HG02973 (cell line): Measurements from ENCODE around the gene TMED6.
"Not testable (repeated sequence)": the region's sequence is repeated elsewhere in the genome, so short reads cannot be mapped to it uniquely, and the experiment has no call there.

Experiments used
- ATAC-seq: cut with Tn5 transposase; IDR thresholded peaks from one replicate; pipeline ENCODE4 v1.9.1; 2021; ENCODE audit warnings: moderate library complexity; ENCODE audit not compliant: unreplicated experiment

TMED6 gene

DNA sequence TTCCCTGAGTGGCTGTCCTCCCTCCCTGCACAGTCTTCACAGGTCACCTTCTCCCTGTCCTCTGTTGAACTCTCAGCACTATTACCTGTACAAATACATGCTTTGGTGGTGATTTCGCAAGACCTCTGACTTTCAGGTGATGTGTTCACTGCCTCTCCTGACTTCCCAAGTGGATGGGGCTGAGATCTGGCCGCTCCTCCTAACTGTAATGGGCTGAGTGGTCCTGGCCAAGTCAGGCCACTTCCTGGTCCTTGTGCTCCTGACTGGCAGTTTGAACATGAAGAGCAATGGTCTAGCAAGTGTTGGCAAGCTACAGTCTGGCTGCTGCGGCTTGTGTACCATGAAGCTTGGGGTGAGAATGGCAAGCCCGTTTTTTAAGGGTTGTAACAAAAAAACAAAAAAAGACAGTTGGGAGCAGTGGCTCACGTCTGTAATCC, 11.7 kb upstream of the TMED6 start:
- no peak for ATAC-seq

DNA sequence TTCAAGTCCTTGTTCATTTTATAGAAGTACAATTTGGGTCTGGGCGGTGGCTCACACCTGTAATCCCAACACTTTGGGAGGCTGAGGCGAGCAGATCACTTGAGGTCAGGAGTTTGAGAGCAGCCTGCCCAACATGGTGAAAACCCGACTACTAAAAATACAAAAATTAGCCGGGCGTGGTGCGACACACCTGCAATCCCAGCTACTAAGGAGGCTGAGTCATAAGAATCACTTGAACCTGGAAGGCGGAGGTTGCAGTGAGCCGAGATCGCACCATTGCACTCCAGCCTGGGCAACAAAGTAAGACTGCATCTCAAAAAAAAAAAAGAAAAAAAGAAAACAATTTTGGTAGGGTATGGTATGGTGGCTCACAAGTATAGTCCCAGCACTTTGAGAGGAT, 8.5 kb upstream of the TMED6 start:
- not testable (repeated sequence) for ATAC-seq

DNA sequence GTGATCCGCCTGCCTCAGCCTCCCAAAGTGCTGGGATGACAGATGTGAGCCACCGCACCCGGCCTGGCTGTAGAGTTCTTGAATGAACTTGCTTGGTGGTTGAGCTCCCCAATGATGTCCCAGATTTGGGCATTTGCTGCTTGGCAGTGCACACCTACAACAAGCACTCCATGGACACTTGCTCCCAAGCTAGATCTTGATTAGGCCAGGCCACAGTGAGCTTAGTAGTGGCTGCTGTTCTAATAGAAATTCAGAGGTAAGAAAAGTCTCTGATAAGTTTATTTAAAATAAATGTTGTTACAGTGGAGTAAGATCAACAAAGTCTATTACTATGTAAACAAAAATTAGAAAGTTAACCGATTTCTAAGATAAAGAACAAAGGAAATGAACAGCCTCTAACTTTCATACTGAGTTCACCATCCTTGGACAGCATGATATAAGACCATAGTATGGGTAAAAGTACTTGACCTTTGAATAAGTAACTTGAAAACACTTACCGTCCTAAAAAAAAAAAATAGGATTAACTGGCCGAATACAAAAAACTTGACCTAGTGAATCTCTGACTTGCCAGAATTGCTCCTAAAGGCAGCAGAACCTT, 951 bp downstream of the TMED6 start:
- no peak for ATAC-seq

DNA sequence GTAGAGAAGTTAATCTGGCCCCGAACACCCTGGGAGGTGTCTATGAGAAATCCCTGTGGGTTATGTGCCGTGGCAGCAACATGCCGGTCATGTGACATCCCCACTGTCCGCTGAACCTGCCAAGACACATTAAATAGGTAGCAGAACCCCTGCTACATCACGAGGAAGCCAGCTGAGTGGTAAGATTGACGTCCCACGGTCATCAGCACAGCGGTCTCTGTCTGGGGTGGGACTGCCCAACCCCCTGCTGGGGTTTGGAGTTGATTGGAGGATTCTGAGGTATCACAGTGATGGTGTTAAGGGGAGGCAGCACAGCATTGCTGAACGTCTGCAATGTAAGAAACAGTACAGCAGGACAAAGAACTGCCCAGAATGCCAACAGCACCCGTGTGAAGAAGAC, 2.0 kb downstream of the TMED6 start:
- ATAC-seq: no peak

DNA sequence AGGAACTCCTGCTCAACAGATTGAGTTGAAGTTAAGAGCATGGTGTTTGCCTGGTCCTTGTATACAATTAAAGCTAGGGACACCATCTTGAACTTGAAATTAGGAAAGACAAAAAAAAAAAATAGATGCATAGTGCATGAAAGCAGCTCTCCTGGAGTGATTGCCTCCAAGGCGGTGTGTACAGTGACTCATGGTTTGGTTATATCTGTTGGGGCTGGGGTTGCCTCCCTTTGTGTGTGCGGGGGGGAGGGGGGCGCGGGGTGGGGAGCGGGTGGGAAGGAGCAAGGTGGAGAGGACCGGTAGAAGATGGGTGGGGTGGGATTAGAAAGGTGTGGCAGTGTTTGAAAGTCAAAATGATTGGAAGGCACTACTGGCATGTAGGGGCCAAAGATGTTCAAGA, 3.4 kb downstream of the TMED6 start:
- no peak for ATAC-seq

DNA sequence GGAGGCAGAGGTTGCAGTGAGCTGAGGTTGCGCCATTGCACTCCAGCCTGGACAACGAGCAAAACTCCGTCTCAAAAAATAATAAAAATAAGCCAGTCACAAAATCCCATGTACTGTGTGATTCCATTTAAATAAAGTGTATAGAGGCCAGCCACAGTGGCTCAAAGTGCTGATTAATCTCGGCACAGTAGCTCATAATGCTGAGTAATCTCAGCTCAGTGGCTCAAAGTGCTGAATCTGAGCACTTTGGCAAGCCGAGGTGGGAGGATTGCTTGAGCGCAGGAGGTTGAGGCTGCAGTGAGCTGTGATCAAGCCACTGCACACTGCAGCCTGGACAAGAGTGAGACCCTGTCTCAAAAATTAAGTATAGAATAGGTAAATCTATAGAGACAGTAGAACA, 4.9 kb downstream of the TMED6 start:
- no peak for ATAC-seq

DNA sequence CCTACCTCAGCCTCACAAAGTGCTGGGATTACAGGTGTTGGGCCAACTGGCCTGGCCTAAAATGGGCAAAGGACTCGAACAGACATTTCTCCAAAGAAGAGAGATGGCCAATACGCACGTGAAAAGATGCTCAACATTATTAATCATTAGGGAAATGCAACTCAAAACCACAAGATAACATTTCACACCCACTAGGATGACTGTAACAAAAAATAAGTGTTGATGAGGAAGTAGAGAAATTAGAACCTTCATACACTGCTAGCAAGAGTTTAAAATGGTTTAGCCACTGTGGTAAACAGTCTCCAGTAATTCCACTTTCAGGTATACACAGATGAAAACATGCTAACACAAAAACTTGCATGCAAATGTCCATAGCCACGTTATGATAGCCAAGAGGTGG, 5.7 kb downstream of the TMED6 start:
- ATAC-seq: no peak

DNA sequence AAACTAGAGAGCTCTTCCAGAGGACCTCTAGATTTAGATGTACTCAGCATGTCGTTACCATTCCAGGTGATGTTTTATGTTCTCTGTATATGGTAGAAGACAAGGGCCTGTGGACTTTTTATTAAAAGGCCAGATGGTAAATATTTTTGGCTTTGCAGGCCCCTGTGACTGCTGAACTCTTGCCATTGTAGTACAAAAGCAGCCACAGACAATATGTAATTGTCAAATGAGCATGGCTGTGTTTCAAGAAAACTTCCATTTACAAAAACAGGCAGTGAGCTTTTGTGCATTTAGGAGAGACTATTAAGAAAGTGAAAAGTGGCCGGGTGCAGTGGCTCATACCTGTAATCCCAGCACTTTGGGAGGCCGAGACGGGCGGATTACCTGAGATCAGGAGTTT, 7.4 kb downstream of the TMED6 start:
- ATAC-seq: no peak

DNA sequence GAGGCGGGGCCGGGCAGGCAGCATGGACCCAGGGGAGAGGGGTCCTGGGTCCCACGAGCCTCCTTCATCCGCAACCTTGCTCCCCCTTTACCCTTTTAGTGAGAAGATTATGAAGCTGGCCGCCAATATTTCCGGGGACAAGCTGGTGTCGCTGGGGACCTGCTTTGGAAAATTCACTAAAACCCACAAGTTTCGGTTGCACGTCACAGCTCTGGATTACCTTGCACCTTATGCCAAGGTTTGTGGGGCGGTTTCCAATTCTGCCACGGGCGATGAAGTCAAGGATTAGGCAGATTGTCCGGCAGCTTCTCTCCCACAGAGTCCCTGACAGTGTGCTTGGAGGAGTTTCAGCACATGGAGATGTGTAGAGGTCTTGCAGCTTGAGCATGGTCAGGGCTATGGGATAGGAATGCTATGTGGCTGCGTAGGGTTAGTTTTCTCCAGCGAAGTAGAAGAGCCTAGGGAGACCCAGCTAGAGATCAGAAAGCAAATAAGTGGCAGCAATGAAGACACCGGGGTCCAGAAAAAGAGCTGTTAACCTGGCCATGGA, 11.4 kb downstream of the TMED6 start:
- ATAC-seq: no peak

DNA sequence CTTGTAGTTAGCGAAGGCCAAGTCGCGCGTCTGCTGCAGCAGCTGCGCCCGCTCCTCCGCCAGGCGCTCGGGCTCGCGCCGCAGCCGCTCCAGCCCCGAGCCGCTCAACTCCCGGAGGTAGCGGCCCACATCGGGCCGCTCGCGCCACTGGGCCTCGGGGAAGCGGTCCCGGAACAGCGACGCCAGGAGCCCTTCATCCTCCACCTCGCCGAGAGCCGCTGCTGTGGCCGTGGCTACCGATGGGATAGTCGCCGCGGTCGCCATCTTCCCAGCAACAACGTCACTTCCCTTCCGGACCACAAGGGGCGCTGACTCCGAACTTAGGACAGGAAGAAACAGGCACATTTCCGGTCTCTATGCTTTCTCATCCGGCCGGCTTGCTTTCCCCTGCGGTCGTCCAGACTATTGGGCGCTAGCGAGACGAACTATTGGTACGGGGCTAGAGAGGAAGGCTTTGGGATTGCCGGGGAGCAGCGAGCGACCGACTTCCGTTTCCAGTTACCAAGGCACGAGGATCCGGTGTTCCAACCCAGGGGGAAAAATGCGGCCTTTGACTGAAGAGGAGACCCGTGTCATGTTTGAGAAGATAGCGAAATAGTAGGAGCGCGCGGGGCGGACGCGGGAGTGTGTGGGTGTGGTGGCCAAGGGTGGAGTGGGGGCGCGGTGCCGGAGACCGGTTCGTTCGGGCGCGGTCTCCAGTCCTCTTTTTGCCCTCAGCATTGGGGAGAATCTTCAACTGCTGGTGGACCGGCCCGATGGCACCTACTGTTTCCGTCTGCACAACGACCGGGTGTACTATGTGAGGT, 12.1 kb downstream of the TMED6 start, which contains the start of the genes COG8 and NIP7:
Gene COG8, minus strand, starts transcription at position 276 of the 806 bp plus-strand sequence. Its CDS starts 12 bp downstream, at position 264.
Gene NIP7, plus strand, starts transcription at position 484 of the 806 bp plus-strand sequence. Its CDS starts 58 bp downstream, at position 542.
- peak; percentile 81 for ATAC-seq

DNA sequence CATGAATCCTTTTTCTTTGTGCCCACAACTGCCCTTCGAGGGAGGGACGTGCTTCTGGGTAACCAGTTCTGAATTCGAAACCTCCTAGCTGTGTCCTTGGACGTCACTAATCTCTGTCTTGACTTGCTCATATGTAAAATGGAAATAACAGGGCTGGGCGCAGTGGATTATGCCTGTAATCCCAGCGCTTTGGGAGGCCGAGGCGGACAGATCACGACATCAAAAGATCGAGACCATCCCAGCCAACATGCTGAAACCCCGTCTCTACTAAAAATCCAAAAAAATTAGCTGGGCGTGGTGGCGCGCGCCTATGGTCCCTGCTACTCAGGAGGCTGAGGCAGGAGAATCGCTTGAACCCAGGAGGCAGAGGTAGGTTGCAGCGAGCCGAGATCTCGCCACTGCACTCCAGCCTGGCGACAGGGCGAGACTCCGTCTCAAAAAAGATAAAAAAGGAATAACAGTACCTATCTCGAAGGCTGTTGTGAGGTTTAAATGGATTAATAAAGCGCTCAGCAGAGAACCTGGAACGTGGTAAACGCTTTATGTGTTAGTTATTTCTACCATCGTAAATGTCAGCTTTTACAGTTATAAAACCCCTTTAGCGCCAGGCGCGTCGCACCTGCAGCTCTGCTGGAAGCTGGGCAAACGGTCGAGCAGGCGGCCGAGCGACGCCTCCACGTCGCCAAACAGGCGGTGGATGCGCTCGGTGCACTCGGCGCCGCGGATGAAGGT, 12.9 kb downstream of the TMED6 start:
- ATAC-seq: no peak

DNA sequence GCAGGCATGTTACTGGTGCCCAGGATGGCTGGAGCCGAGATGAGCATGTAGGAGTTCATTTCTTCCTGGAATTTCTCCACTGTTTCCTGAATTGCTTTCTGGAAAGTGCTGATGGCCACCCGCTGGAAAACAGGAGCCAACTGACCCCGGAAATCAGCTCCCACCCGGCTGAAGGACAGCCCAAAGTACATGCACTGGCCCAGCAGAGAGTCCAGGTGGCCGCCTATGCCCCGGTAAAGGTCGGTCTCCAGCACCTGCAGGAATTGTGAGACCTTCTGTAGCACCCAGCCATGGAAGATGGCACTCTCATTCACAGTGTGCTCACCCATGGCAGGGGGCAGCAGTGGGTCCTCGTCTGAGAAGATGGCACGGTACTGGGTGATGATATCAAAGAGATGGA, 16.9 kb downstream of the TMED6 start:
- no peak for ATAC-seq

DNA sequence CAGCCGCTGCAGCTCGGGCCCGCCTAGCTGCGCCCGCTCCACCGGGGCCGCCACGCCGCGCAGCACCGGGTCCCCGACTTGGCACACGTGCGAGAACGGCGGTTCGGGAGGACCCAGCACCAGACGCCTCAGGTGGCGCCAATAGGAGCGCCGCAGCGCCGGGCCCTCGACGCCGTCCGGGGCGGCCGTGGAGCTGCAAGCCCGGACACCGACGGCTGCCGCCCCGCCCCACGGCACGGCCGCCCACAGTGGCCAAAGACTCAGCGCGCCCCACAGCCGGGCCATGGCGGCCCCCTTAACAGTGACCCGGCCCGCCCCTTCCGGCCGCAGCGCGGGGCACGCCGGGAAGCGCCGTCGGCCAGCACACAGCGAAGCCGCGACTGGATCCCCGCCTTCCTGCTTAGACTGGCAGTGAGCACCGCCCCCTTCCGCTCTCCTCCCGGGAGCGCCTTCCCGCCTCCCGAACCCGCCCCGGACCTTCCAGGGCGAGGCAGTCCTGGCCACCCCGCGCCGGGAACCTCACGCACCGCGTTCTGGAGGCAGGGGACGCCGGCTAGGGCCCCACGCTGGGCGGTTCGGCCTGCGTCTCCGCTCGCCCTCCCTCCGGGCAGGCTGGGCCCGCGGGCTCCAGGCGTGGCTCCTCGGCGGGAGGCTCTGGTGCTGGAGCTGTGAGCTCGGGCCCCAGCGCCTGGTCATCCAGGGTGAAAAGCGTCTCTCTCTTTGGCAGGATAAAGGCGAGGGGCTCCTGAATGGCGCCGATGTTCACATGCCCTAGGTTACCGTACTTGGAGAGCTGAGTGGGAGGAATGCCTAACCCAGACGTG, 21.1 kb downstream of the TMED6 start, which contains the start of gene PDF:
Gene PDF, minus strand, starts transcription at position 303 of the 824 bp plus-strand sequence. Its CDS starts 18 bp downstream, at position 285.
- peak; percentile 83 for ATAC-seq

DNA sequence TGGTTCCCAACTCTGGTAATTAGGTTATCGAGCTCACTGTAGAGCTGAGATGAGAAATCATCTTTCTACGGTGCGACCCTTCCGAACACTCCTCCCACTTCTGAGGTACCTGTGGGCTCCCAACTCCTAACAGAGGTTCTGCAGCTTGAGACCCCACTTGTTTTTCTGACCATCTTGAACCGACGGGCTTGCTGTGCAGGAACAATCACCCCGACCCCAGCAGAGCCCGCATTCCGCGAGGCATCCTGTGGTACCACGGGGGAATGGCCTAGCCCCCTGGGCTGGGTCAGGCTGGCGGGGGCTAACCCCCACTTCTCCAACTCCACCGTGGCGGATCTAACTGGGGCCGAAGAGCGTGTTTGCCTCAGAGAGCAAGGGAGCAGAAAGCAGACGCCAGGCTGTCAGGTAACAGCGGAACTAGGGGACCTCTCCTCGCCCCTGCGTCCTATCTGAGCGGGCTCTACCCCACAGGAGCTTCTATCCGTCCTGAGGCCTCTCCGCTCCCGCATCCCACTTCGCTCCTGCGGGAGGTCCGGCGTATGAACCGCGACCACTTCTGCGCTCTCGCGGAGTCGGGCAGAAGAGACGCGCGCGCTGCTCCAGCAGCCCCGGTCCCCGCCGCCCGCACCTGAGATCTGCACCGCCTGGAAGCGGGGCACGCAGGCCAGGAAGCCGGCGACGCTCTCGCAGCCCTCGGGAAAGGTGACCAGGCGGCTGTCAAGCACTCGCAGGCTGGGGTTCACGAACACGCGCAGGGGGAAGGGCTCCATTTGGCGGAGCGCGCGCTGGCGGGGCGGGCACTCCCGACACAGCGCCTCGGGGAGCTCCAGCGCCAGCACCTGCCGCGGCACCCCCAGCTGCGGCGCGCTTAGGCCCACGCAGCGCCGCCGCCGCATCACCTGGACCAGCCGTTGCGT, 22.0 kb downstream of the TMED6 start:
- peak; percentile 31 for ATAC-seq

DNA sequence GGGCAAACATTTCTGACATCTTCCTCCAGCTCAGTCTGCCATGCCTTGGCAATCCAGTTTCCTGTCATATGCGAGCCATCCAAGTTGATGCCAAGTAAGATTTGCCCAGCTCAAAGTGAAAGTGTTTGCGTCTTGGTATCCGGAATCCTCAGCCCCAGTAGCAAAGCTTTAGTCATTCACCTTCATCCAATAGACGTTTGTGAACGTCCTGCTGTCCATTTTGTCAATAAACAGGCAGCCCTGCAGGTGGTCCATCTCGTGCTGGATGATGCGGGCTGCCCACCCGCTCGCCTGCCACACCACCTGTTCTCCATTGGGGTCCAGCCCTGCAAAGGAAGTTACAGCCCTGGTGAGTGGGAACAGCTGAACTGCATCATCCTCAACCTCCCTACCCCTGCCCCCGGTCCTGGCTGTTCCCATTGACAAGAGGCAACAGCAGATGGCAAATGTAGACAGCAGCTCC, 22.7 kb downstream of the TMED6 start:
- no peak for ATAC-seq

DNA sequence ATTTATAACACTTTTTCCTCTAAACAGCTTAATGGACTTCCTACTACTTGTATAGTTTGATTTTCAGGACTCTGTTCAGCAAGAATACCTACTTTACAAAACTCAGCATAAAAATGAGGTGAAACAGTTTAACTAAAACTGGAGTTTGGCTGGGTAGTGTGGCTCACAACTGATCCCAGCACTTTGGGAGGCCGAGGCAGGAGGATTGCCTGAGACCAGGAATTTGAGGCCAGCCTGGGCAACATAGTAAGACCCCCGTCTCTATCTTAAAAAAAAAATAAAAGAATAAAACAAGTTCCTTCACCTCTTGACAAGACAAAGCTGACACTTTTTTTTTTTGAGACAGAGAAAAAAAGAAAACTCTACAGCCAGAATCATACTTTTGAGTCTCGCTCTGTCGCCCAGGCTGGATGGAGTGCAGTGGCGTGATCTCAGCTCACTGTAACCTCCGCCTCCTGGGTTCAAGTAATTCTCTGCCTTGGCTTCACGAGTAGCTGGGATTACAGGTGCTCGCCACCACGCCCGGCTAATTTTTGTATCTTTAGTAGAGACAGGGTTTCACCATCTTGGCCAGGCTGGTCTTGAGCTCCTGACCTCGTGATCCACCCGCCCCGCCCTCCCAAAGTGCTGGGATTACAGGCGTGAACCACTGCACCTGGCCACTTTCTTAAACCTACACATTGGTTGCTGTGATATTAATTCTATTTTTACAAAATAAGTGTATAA, 23.8 kb downstream of the TMED6 start:
- no peak for ATAC-seq

DNA sequence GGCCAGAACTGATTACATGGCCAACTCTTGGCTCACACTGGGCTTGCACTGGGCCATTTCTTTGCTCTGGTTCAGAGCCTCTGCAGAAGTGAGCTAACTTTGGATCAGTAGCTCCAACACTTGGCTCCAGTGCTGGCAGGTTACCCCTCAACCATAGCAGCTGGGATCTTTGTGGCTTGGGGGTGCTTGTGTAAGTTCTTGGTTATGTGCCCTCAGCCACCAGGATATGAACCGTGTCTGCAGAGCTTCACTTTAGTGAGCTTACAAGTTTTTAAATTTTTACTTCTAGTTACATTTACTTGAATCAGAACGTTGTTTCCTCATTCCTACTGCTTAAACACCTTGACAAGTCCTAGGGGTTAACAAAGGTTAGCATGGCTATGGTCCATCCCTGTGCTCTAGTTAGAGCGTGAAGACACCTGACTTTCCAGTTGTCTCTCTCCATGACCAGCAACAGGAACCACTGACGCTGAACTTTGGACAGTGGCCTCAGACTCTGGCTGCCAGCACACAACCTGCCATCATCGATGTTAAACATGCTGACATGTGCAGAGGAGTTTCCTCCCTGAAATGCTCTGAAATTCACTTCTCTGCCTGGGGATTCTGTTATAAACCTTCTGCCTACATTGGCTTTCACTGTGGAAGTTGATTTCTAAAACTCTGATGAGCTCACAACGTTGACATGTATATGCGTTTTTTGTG, 25.3 kb downstream of the TMED6 start:
- ATAC-seq: no peak

DNA sequence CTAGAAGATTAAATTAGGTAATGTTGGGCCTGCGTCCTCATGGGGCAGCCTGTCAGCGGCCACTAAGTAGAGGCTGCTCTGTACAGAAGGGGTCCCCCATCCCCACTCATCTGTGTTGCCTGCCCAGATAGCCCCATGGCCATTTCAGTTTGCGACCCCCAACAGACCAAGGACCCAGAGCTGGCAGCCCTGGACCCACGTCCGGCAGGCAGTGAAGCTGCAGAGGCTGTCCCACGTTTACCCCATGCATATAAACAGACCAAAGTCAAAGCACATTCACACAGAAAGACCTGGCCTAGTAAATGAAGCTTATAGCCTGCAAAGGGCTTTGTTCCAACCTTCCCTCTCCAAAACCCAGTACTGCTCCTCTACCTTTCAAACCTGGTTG, 25.8 kb downstream of the TMED6 start:
- ATAC-seq: no peak
